Activated T-cell treated with anti-CD3 and anti-CD28 coated beads for 24 hours (primary cell): ENCODE results near the gene IMMT.

Source experiments
- DNase-seq: peaks from one replicate; pipeline ENCODE4 v3.0.0-alpha.2; 2020; ENCODE audit warnings: low read depth

Gene IMMT

GRCh38 chr2:86140969-86141392 lies 54.3 kb downstream of the IMMT start:
- DNase-seq: no peak

GRCh38 chr2:86139981-86140380 lies 55.3 kb downstream of the IMMT start:
- no peak for DNase-seq

- DNase-seq: no peak
Observed at GRCh38 chr2:86138736-86139625, 56.3 kb downstream of the IMMT start.

GRCh38 chr2:86136141-86136540 lies 59.1 kb downstream of the IMMT start:
- DNase-seq: no peak

GRCh38 chr2:86135653-86136052 lies 59.6 kb downstream of the IMMT start:
- no peak for DNase-seq

- DNase-seq: no peak
Observed at GRCh38 chr2:86134709-86135108, 60.6 kb downstream of the IMMT start.

GRCh38 chr2:86124683-86125082 lies 70.6 kb downstream of the IMMT start:
- no peak for DNase-seq

- no peak for DNase-seq
Observed at GRCh38 chr2:86123328-86123925, 71.8 kb downstream of the IMMT start.

GRCh38 chr2:86118130-86118529 lies 77.1 kb downstream of the IMMT start:
- DNase-seq: no peak

GRCh38 chr2:86107031-86107430 lies 88.2 kb downstream of the IMMT start:
- no peak for DNase-seq

GRCh38 chr2:86105969-86106945 lies 89.0 kb downstream of the IMMT start, which contains the start of gene PTCD3:
Gene PTCD3, plus strand, starts transcription at chr2:86106235. Its CDS starts 13 bp downstream, at chr2:86106248.
- DNase-seq: peak; percentile 93

- DNase-seq: peak; percentile 77
Observed at GRCh38 chr2:86105252-86105968, 89.9 kb downstream of the IMMT start, which contains the start of gene POLR1A. Gene POLR1A, minus strand, starts transcription at chr2:86105886. Its CDS starts 110 bp downstream, at chr2:86105776.

- no peak for DNase-seq
Observed at GRCh38 chr2:86102157-86102556, 93.1 kb downstream of the IMMT start.

- DNase-seq: no peak
Observed at GRCh38 chr2:86097913-86098312, 97.3 kb downstream of the IMMT start.

- DNase-seq: no peak
Observed at GRCh38 chr2:86097114-86097896, 98.0 kb downstream of the IMMT start.

- no peak for DNase-seq
Observed at GRCh38 chr2:86094229-86094628, 101.0 kb downstream of the IMMT start.
